A673 (cell line): Measurements from ENCODE around the gene SLC38A3. TPM values are rescaled to one million over a fixed set of nuclear protein-coding genes. Genes with fewer than 3 reads are reported as not detected.

ENCODE experiments used
- BruUV-seq: library from RNA; stranded (reverse); fragments of 400-500 nt; replicated peaks from 2 replicates; lab custom pipeline; 2021; lab: Mats Ljungman, UMichigan
- CTCF ChIA-PET: fragments of 300-600 bp; sonication (Branson Sonifier 250); formaldehyde crosslinking; loops from one replicate; lab custom pipeline; 2022; ENCODE audit warnings: antibody characterized with exemption; lab: Charles Lee
- POLR2A ChIA-PET: fragments of 300-600 bp; sonication (Branson Sonifier 250); formaldehyde crosslinking; loops from one replicate; lab custom pipeline; 2022; ENCODE audit warnings: antibody characterized with exemption; ENCODE audit not compliant: low non-redundant PET; lab: Charles Lee
- DNase-seq: peaks from one replicate; pipeline ENCODE4 v3.0.0-alpha.2; 2015; ENCODE audit warnings: low spot score
- H3K27ac ChIP-seq: fragments of 200-600 bp; sonication (generic); 2 replicates; pipeline ENCODE4 v1.5.1; 2016; ENCODE audit warnings: mixed run types, low read depth, mild to moderate bottlenecking, mixed read lengths, antibody characterized with exemption, low read length; ENCODE audit not compliant: poor library complexity, severe bottlenecking
- H3K27me3 ChIP-seq: fragments of 200-600 bp; sonication (generic); replicated peaks from 2 replicates; pipeline ENCODE4 v1.6.1; 2017; ENCODE audit warnings: mixed run types, low read depth, mild to moderate bottlenecking, mixed read lengths, antibody characterized with exemption, low read length; ENCODE audit not compliant: insufficient read depth, poor library complexity
- H3K36me3 ChIP-seq: fragments of 200-600 bp; sonication (generic); 2 replicates; pipeline ENCODE4 v1.6.1; 2016; ENCODE audit warnings: mixed run types, mild to moderate bottlenecking, mixed read lengths, antibody characterized with exemption, low read length; ENCODE audit not compliant: insufficient read depth, poor library complexity, severe bottlenecking
- H3K4me1 ChIP-seq: fragments of 200-600 bp; sonication (generic); 2 replicates; pipeline ENCODE4 v1.6.1; 2017; ENCODE audit warnings: mixed run types, mild to moderate bottlenecking, mixed read lengths, antibody characterized with exemption, low read length; ENCODE audit not compliant: insufficient read depth, poor library complexity, severe bottlenecking
- H3K4me3 ChIP-seq: fragments of 200-600 bp; sonication (generic); 2 replicates; pipeline ENCODE4 v1.5.1; 2016; ENCODE audit warnings: low read depth, mixed run types, mild to moderate bottlenecking, mixed read lengths, low read length; ENCODE audit not compliant: poor library complexity, severe bottlenecking
- H3K9me3 ChIP-seq: fragments of 200-600 bp; sonication (generic); 2 replicates; pipeline ENCODE4 v1.6.1; 2016; ENCODE audit warnings: mixed run types, low read depth, mild to moderate bottlenecking, mixed read lengths, antibody characterized with exemption, low read length; ENCODE audit not compliant: poor library complexity, severe bottlenecking
- CTCF ChIP-seq: fragments of 300-800, 200-600 bp; sonication (generic); conservative IDR thresholded peaks from 2 replicates; pipeline ENCODE4 v1.5.1; 2017; ENCODE audit warnings: low read depth, mild to moderate bottlenecking, antibody characterized with exemption, low read length, moderate library complexity, mixed read lengths
- EZH2 ChIP-seq: fragments of 200-600 bp; sonication (generic); IDR thresholded peaks from 2 replicates; pipeline ENCODE4 v1.6.1; 2017; ENCODE audit warnings: borderline replicate concordance, low read depth, mild to moderate bottlenecking, mixed read lengths, antibody characterized with exemption, low read length; ENCODE audit not compliant: poor library complexity, severe bottlenecking
- intact Hi-C: fragments of 100-400 bp; cut with micrococcal nuclease; formaldehyde crosslinking; loops from one replicate; pipeline ENCODE4 v1.10.0; 2022; ENCODE audit not compliant: unreplicated experiment
- total RNA-seq: library from RNA; stranded (reverse); gene quantifications from 2 replicates; pipeline ENCODE4 v1.2.3, GENCODE V29; 2021

SLC38A3 gene
- total RNA-seq, 1 experiment from 2014 or later, result not detected

- DNase-seq, result peak; percentile 70
Measured at GRCh38 chr3:50163572-50164455, 41.3 kb upstream of the SLC38A3 start.

GRCh38 chr3:50164481-50164880, 40.6 kb upstream of the SLC38A3 start:
- TF ChIP-seq EZH2 (no peak), CTCF (no peak)
- intact Hi-C loops, result no loop called here
- Histone ChIP-seq H3K4me1 (peaks cover 30% of the 10 kb centered on the region), H3K4me3 (no peak overlapping the region), H3K27me3 (no peaks in the 10 kb centered on the region), H3K9me3 (no peaks in the 10 kb centered on the region), H3K27ac (no peak overlapping the region), H3K36me3 (no peaks in the 10 kb centered on the region)
- CTCF ChIA-PET, result no interaction called here
- BruUV-seq, result no TSS peak
- no peak for DNase-seq
- POLR2A ChIA-PET, result no interaction called here

More at GRCh38 chr3:50163572-50164455, 41.3 kb upstream of the SLC38A3 start:
- TF ChIP-seq CTCF (no peak), EZH2 (no peak)
- Histone ChIP-seq H3K4me3 (no peak overlapping the region), H3K27me3 (no peaks in the 10 kb centered on the region), H3K9me3 (no peaks in the 10 kb centered on the region), H3K36me3 (no peaks in the 10 kb centered on the region), H3K27ac (peak overlapping the region; percentile 23), H3K4me1 (peaks cover 30% of the 10 kb centered on the region)
- POLR2A ChIA-PET, result no interaction called here
- intact Hi-C loops, result no loop called here
- no TSS peak for BruUV-seq
- CTCF ChIA-PET, result no interaction called here

GRCh38 chr3:50164984-50165909, 39.8 kb upstream of the SLC38A3 start:
- Histone ChIP-seq H3K9me3 (no peaks in the 10 kb centered on the region), H3K27ac (no peak overlapping the region), H3K4me1 (peaks cover 30% of the 10 kb centered on the region), H3K36me3 (no peaks in the 10 kb centered on the region), H3K4me3 (no peak overlapping the region), H3K27me3 (no peaks in the 10 kb centered on the region)
- ChIA-PET CTCF (no interaction called here), POLR2A (no interaction called here)
- intact Hi-C loops, result no loop called here
- TF ChIP-seq CTCF (no peak), EZH2 (no peak)
- no peak for DNase-seq
- BruUV-seq, result no TSS peak
